ENCODE results near the gene TKFC.

The TKFC gene

DNA sequence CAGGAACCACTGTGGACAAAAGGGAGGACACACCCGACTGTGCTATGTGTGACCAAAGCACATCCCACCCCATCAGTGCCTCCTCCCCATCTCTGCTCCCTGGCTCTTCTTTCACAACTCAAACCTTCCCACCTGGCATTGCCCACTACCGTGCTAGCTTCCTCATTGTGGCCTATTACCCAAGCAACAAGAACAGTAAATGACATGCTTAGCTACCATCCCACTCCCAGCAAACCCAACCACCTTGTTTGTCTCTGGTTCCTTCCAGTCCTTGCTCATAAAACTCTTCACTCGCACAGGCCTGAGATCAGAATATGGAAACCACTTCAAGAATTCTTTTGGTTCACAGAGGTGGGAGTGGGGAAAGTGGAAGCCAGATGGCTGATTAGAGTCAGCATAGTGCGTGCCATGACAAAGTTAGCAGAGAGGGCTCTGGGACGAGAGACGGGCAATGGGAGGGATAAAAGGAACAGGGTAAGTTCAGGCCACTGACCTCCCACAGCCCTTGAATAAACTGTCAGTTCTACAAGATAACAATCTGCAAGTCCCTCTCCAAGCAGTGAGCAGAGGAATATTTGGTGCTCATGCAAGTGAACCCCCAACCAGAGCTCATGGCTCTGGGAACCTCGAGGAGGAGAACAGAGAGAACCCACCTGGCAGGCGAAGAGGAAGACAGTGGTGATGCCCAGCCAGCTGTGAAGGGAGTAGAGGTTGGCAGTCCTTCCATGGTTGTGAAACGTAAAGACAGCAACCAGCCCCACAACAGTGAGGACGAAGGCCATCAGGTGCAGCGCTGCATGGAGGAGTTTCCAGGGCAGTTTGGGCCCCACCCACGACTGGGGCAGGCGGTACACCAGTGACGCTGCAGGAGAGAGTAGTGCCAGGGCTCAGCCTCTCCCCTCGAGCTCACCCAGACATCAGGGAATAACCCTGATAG is 20.4 kb downstream of the TKFC start:
- TF ChIP-seq ISL1 (CRISPR knock-in tag; IDR thresholded peaks at IDR 0.05) = no peak
- TF ChIP-seq RARB (CRISPR knock-in tag; IDR thresholded peaks at IDR 0.05) = no peak
- no peak for TF ChIP-seq PPARA (CRISPR knock-in tag; IDR thresholded peaks at IDR 0.05; ENCODE audit: borderline replicate concordance)
- no peak for TF ChIP-seq TCF4 (CRISPR knock-in tag; IDR thresholded peaks at IDR 0.05; ENCODE audit: borderline replicate concordance)
- no peak for TF ChIP-seq TOX (CRISPR knock-in tag; IDR thresholded peaks at IDR 0.05; ENCODE audit: borderline replicate concordance)
- no peak for TF ChIP-seq GLIS3 (CRISPR knock-in tag; IDR thresholded peaks at IDR 0.05)
- TF ChIP-seq, protein P1, sequence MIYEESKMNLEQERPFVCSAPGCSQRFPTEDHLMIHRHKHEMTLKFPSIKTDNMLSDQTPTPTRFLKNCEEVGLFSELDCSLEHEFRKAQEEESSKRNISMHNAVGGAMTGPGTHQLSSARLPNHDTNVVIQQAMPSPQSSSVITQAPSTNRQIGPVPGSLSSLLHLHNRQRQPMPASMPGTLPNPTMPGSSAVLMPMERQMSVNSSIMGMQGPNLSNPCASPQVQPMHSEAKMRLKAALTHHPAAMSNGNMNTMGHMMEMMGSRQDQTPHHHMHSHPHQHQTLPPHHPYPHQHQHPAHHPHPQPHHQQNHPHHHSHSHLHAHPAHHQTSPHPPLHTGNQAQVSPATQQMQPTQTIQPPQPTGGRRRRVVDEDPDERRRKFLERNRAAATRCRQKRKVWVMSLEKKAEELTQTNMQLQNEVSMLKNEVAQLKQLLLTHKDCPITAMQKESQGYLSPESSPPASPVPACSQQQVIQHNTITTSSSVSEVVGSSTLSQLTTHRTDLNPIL (CRISPR knock-in tag; IDR thresholded peaks at IDR 0.05; ENCODE audit: low read depth) = no peak
- TF ChIP-seq SNAI2 (CRISPR knock-in tag; IDR thresholded peaks at IDR 0.05) = no peak
- TF ChIP-seq, protein P2, sequence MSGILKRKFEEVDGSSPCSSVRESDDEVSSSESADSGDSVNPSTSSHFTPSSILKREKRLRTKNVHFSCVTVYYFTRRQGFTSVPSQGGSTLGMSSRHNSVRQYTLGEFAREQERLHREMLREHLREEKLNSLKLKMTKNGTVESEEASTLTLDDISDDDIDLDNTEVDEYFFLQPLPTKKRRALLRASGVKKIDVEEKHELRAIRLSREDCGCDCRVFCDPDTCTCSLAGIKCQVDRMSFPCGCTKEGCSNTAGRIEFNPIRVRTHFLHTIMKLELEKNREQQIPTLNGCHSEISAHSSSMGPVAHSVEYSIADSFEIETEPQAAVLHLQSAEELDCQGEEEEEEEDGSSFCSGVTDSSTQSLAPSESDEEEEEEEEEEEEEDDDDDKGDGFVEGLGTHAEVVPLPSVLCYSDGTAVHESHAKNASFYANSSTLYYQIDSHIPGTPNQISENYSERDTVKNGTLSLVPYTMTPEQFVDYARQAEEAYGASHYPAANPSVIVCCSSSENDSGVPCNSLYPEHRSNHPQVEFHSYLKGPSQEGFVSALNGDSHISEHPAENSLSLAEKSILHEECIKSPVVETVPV (CRISPR knock-in tag; IDR thresholded peaks at IDR 0.05) = no peak
- no peak for TF ChIP-seq ARNTL (CRISPR knock-in tag; IDR thresholded peaks at IDR 0.05; ENCODE audit: borderline replicate concordance, low read depth)
- no peak for TF ChIP-seq OSR1 (CRISPR knock-in tag; IDR thresholded peaks at IDR 0.05)
- no peak for TF ChIP-seq ZNF8 (CRISPR knock-in tag; IDR thresholded peaks at IDR 0.05)
- TF ChIP-seq, protein P3, sequence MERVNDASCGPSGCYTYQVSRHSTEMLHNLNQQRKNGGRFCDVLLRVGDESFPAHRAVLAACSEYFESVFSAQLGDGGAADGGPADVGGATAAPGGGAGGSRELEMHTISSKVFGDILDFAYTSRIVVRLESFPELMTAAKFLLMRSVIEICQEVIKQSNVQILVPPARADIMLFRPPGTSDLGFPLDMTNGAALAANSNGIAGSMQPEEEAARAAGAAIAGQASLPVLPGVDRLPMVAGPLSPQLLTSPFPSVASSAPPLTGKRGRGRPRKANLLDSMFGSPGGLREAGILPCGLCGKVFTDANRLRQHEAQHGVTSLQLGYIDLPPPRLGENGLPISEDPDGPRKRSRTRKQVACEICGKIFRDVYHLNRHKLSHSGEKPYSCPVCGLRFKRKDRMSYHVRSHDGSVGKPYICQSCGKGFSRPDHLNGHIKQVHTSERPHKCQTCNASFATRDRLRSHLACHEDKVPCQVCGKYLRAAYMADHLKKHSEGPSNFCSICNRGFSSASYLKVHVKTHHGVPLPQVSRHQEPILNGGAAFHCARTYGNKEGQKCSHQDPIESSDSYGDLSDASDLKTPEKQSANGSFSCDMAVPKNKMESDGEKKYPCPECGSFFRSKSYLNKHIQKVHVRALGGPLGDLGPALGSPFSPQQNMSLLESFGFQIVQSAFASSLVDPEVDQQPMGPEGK (CRISPR knock-in tag; IDR thresholded peaks at IDR 0.05; ENCODE audit: borderline replicate concordance) = no peak
- TF ChIP-seq BACH2 (CRISPR knock-in tag; IDR thresholded peaks at IDR 0.05; ENCODE audit: borderline replicate concordance) = no peak
- no peak for TF ChIP-seq ESRRG (CRISPR knock-in tag; IDR thresholded peaks at IDR 0.05)
- TF ChIP-seq, protein P4, sequence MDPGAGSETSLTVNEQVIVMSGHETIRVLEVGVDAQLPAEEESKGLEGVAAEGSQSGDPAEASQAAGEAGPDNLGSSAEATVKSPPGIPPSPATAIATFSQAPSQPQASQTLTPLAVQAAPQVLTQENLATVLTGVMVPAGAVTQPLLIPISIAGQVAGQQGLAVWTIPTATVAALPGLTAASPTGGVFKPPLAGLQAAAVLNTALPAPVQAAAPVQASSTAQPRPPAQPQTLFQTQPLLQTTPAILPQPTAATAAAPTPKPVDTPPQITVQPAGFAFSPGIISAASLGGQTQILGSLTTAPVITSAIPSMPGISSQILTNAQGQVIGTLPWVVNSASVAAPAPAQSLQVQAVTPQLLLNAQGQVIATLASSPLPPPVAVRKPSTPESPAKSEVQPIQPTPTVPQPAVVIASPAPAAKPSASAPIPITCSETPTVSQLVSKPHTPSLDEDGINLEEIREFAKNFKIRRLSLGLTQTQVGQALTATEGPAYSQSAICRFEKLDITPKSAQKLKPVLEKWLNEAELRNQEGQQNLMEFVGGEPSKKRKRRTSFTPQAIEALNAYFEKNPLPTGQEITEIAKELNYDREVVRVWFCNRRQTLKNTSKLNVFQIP (CRISPR knock-in tag; IDR thresholded peaks at IDR 0.05; ENCODE audit: borderline replicate concordance, low read depth) = no peak
- TF ChIP-seq ZFP3 (CRISPR knock-in tag; IDR thresholded peaks at IDR 0.05) = no peak
- TF ChIP-seq ZNF70 (CRISPR knock-in tag; IDR thresholded peaks at IDR 0.05) = no peak
- no peak for TF ChIP-seq CSDC2 (CRISPR knock-in tag; IDR thresholded peaks at IDR 0.05)
- TF ChIP-seq ZNF565 (CRISPR knock-in tag; conservative IDR thresholded peaks at IDR 0.05; ENCODE audit: low read depth) = no peak
- ATAC-seq = no peak

DNA sequence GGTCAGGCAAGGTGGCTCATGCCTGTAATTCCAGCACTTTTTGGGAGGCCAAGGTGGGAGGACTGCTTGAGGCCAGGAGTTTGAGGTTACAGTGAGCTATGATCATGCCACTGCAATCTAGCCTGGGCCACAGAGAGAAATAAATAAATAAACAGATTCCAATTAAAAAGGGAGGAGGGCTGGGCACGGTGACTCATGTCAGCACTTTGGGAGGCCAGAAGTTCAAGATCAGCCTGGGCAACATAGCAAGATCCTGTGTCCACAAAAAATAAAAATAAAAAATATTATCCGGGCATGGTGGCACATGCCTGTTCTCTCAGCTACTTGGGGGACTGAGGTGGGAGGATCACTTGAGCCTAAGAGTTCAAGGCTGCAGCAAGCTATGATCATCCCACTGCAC is 21.2 kb downstream of the TKFC start:
- no peak for ATAC-seq
- TF ChIP-seq TCF4 (CRISPR knock-in tag; IDR thresholded peaks at IDR 0.05; ENCODE audit: borderline replicate concordance) = no peak
- TF ChIP-seq, protein P2 (CRISPR knock-in tag; IDR thresholded peaks at IDR 0.05) = no peak
- no peak for TF ChIP-seq ZC3H10 (CRISPR knock-in tag; IDR thresholded peaks at IDR 0.05)
- no peak for TF ChIP-seq ARNTL (CRISPR knock-in tag; IDR thresholded peaks at IDR 0.05; ENCODE audit: borderline replicate concordance, low read depth)
- TF ChIP-seq ZNF8 (CRISPR knock-in tag; IDR thresholded peaks at IDR 0.05) = no peak
- no peak for TF ChIP-seq ESRRG (CRISPR knock-in tag; IDR thresholded peaks at IDR 0.05)
- TF ChIP-seq CSDC2 (CRISPR knock-in tag; IDR thresholded peaks at IDR 0.05) = no peak
- TF ChIP-seq, protein P3 (CRISPR knock-in tag; IDR thresholded peaks at IDR 0.05; ENCODE audit: borderline replicate concordance) = no peak
- no peak for TF ChIP-seq PPARA (CRISPR knock-in tag; IDR thresholded peaks at IDR 0.05; ENCODE audit: borderline replicate concordance)
- TF ChIP-seq BACH2 (CRISPR knock-in tag; IDR thresholded peaks at IDR 0.05; ENCODE audit: borderline replicate concordance) = no peak
- TF ChIP-seq, protein P5, sequence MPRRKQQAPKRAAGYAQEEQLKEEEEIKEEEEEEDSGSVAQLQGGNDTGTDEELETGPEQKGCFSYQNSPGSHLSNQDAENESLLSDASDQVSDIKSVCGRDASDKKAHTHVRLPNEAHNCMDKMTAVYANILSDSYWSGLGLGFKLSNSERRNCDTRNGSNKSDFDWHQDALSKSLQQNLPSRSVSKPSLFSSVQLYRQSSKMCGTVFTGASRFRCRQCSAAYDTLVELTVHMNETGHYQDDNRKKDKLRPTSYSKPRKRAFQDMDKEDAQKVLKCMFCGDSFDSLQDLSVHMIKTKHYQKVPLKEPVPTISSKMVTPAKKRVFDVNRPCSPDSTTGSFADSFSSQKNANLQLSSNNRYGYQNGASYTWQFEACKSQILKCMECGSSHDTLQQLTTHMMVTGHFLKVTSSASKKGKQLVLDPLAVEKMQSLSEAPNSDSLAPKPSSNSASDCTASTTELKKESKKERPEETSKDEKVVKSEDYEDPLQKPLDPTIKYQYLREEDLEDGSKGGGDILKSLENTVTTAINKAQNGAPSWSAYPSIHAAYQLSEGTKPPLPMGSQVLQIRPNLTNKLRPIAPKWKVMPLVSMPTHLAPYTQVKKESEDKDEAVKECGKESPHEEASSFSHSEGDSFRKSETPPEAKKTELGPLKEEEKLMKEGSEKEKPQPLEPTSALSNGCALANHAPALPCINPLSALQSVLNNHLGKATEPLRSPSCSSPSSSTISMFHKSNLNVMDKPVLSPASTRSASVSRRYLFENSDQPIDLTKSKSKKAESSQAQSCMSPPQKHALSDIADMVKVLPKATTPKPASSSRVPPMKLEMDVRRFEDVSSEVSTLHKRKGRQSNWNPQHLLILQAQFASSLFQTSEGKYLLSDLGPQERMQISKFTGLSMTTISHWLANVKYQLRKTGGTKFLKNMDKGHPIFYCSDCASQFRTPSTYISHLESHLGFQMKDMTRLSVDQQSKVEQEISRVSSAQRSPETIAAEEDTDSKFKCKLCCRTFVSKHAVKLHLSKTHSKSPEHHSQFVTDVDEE (CRISPR knock-in tag; IDR thresholded peaks at IDR 0.05) = no peak
- TF ChIP-seq, protein P1 (CRISPR knock-in tag; IDR thresholded peaks at IDR 0.05; ENCODE audit: low read depth) = no peak
- no peak for TF ChIP-seq ZFP3 (CRISPR knock-in tag; IDR thresholded peaks at IDR 0.05)
- TF ChIP-seq GLIS3 (CRISPR knock-in tag; IDR thresholded peaks at IDR 0.05) = no peak
- no peak for TF ChIP-seq ZFP30 (CRISPR knock-in tag; IDR thresholded peaks at IDR 0.05)

Measured in SK-N-SH treated with all-trans-retinoic acid at 6 μM for 48 hours (cell line).